RWPE1 (cell line): ENCODE results near the gene CMIP.

Experiments used
- CTCF ChIA-PET: fragments of 350-600 bp; sonication (Branson Sonifier 250); formaldehyde crosslinking; extraction: SDS; loops from one replicate; lab custom pipeline; 2021; lab: Yijun Ruan, JAX
- POLR2A ChIA-PET: fragments of 400-600 bp; formaldehyde crosslinking; extraction: SDS; loops from one replicate; lab custom pipeline; 2020; ENCODE audit warnings: antibody characterized with exemption; ENCODE audit not compliant: low non-redundant PET; lab: Yijun Ruan, JAX
- DNase-seq: peaks from one replicate; pipeline ENCODE4 v3.0.0; 2012; ENCODE audit warnings: low spot score
- H3K27ac ChIP-seq: fragments of 450-650 bp; 2 replicates; pipeline ENCODE4 v1.5.1; 2017
- TF ChIP-seq, protein P1 (sequence below): fragments of 450-650 bp; conservative IDR thresholded peaks from 2 replicates; pipeline ENCODE4 v1.5.1; 2017; ENCODE audit warnings: low read depth, mild to moderate bottlenecking

CMIP gene

DNA sequence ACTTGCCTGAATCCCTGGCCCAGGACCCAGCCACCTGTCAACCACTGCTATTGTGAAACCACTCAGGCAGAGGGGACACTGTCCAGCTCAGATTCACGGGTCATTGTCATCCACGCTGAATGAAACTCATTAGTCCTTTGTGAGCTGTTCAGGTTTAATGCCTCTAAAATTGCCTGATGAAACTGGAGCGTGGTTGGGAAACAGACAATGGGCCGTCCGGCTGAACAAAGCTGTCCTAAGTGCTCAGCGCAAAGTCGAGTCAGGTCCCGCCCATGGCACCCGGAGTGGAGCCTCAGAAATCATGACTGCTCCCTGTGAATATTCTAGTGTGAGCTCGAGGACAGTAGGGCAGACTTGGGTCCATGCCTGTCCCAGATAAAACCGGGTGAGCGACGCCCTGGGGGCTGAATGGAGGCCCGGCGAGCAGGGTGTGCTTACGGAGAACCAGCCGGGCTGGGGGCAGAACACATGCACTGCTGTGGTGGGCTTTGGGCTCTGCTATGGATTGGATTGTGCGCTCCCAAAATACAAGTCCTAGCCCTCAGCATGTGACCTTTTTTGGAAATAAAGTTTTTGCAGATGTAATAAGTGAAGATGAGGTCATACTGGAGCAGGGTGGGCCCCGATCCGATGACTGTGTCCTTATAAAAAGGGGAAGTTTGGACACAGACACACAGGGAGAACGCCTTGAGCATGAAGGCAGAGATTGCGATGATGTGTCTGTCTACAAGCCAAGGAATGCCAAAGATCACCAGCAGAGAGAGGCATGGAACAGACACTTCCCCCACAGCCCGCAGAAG lies 12.9 kb upstream of the CMIP start:
- no peak overlapping the region for H3K27ac ChIP-seq
- ChIA-PET POLR2A (no interaction called here), CTCF (interaction anchor here (0.6 to 0.7 kb wide), 2 partner anchors 15 to 76 kb away, joined by 3 to 4 read pairs; no protein-coding TSS in a partner anchor)
- TF ChIP-seq, protein P1, sequence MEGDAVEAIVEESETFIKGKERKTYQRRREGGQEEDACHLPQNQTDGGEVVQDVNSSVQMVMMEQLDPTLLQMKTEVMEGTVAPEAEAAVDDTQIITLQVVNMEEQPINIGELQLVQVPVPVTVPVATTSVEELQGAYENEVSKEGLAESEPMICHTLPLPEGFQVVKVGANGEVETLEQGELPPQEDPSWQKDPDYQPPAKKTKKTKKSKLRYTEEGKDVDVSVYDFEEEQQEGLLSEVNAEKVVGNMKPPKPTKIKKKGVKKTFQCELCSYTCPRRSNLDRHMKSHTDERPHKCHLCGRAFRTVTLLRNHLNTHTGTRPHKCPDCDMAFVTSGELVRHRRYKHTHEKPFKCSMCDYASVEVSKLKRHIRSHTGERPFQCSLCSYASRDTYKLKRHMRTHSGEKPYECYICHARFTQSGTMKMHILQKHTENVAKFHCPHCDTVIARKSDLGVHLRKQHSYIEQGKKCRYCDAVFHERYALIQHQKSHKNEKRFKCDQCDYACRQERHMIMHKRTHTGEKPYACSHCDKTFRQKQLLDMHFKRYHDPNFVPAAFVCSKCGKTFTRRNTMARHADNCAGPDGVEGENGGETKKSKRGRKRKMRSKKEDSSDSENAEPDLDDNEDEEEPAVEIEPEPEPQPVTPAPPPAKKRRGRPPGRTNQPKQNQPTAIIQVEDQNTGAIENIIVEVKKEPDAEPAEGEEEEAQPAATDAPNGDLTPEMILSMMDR: no peak
- no peak for DNase-seq

DNA sequence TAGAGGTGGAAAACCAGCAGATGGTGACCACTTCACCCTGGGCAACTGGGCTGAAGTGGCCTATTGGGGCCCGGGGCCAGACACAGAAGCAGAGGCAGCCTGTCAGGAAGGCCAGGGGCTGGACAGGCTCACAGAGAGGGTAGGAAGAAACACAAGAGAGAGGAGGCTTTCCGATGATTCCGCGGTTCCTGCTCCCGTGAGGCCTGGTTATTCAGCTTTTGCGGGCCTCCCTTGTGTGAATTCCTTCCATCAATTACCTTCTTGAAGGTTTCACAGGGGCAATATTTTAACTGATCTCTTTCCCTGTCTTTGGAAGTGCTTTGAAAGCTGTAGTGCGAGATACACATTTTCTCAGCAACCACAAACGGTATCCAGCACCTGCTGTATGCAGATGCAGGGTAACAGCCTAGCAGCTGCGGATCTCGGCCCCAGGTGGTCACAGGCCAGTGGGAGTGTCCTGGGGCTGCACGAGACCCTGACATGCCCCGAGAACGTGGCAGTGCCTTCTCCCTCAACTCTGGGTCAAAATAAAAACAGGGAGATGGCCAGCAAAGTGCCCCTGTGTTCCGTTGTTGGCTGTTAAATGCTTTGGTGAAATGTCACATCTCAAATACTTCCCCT lies 11.6 kb upstream of the CMIP start:
- DNase-seq: no peak
- TF ChIP-seq, protein P1: no peak
- CTCF ChIA-PET: no interaction called here
- no peak overlapping the region for H3K27ac ChIP-seq
- POLR2A ChIA-PET: no interaction called here

DNA sequence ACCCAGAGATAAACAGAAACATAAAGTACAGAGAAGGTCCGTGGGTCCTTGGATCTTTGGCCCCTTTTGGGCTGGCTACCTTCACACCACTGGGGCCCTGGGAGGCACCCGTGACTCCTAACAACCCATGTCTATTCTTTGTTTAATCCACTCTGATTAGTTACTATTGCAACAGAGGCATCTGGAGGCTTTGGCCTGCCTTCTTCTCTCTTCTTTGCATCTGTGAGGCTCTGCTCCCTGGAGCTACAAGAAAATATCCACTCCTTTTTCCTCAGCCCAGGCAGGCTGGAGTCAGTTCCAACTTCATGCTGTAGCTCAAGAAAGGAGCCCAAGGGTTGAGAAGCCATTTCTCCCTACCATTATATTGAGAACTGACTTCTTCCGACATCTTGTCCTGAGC lies 9.5 kb upstream of the CMIP start:
- ChIA-PET POLR2A (no interaction called here), CTCF (interaction anchor here (0.6 kb wide), 1 partner anchor 10 kb away, joined by 5 read pairs; no protein-coding TSS in a partner anchor)
- TF ChIP-seq, protein P1: no peak
- no peak for DNase-seq
- H3K27ac ChIP-seq: no peak overlapping the region

DNA sequence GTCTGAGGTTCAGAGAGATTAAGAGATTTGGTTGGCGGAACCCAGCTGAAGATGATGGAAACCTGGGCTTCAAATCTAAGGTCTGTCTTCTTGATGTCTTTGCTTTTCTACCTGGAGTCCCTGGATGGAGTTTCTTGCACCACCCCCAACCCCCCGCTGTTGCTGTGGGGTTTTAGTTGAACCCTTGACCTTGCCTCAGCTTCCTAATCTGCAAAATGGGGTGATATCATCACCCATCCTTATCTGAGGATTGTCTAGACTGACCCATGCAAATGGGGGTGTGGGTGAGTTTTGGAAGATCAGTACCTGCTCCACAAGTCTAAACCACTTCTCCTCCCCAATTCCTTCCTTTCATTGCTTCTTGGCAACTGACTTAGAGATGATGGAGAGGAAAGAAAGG lies 9.0 kb upstream of the CMIP start:
- ChIA-PET POLR2A (no interaction called here), CTCF (interaction anchor here (0.6 kb wide), 1 partner anchor 11 kb away, joined by 5 read pairs; no protein-coding TSS in a partner anchor)
- no peak overlapping the region for H3K27ac ChIP-seq
- DNase-seq: no peak
- TF ChIP-seq, protein P1: no peak

DNA sequence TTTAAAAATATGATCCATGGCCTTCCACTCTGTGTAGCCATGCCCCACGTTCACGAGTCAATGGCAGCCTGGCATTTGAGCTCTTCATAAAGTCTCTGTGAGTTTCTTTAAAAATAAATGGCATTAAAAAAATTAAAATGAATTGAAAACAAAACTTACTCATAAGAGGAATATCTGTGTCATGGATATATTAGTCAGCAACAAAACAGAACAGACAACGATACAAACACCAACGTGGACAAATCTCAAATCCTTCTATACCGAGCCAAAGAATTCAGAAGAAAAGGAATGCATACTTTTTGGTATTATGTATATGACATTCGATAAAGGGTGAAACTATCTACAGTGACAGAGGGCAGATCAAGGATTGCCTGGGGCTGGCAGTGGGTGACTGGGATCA lies 8.2 kb upstream of the CMIP start:
- H3K27ac ChIP-seq: no peak overlapping the region
- TF ChIP-seq, protein P1: no peak
- no peak for DNase-seq
- ChIA-PET CTCF (no interaction called here), POLR2A (no interaction called here)

DNA sequence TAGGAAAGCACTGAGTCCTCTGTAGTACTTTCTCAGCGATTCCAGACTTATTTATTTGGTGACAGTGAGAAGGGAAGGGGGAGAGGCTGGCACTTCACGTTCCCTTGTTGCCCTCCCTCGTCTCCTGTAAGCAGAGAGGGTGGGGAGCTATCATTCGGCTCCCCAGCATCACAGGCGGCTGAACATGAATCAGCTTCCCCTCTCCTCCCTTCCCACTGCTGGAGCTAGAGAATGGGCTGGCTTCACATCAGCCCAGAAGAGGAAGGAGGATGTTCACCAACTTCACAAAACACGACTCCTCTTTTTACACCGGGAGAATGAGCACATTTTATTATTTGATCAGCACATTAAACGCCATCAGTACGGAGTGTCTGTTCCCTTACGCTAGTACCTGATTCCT lies 6.7 kb upstream of the CMIP start:
- CTCF ChIA-PET: interaction anchor here (0.6 kb wide), 1 partner anchor 26 kb away, joined by 4 read pairs; no protein-coding TSS in a partner anchor
- TF ChIP-seq, protein P1: no peak
- POLR2A ChIA-PET: no interaction called here
- H3K27ac ChIP-seq: no peak overlapping the region
- no peak for DNase-seq
